Eye (tissue), 1 donor: ENCODE data around the gene CASKIN1.

Source experiments
- DNase-seq: peaks from one replicate; pipeline ENCODE4 v3.0.0-alpha.2; 2015

CASKIN1 gene

GRCh38 chr16:2173916-2174315 is 22.5 kb downstream of the CASKIN1 start:
- DNase-seq: no peak

GRCh38 chr16:2173366-2173765 is 23.0 kb downstream of the CASKIN1 start:
- DNase-seq: no peak

- DNase-seq: no peak
These were observed 23.6 kb downstream of the CASKIN1 start for GRCh38 chr16:2172688-2173335.

GRCh38 chr16:2171601-2172178 is 24.7 kb downstream of the CASKIN1 start:
- DNase-seq: no peak

DNA sequence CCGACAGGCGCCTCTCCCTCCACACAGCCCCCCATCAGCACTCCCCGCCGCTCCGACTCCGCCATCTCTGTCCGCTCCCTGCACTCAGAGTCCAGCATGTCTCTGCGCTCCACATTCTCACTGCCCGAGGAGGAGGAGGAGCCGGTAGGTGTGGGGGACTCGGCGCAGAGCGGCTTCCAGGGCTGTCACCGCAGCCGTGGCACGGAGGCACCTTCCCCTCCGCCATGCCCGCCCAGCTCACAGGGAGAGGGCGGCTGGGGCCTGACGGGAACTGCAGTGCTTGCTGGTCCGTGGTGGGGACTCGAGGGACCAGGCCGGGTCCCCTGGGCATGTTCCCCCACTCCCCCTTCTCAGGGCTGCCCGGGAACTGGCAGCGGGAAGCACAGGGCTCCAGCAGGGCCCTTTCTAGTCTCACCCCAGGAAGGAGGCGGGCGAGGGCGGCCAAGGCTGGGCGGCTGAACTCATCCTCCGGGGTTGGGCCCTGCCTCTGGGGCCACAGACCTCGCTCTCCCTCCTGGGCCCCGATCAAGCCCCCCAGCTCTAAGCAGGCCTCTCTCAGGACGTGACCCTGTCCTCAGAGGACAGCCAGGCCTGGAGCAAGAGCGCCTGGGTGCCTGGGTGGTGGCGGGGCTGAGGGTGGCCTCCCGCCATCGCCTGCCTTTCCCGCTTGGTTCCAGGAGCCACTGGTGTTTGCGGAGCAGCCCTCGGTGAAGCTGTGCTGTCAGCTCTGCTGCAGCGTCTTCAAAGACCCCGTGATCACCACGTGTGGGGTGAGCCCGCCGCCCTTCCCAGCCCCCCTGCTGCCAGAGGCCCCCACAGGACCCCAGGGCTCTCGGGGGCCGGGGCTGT is 25.6 kb downstream of the CASKIN1 start:
- DNase-seq: no peak

DNA sequence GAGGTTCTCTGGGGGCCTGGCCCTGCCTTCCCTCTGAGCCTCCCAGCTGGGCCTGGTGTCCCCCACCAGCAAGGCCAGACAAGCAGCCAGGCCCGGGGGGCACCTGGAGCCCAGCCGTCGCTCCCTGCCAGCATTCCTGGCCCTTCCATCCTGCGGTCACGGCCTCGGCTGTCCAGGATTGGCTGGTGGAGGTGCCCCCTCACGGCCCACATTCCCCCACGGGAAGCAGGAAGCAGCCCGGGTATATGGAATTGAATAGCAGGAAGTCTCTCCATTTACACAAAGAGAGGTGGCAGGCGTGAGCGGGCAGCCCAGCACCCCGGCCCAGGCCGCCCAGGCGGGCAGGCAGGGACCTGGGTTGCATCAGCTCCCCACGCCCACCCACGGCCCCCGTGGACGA is 26.3 kb downstream of the CASKIN1 start:
- no peak for DNase-seq

DNA sequence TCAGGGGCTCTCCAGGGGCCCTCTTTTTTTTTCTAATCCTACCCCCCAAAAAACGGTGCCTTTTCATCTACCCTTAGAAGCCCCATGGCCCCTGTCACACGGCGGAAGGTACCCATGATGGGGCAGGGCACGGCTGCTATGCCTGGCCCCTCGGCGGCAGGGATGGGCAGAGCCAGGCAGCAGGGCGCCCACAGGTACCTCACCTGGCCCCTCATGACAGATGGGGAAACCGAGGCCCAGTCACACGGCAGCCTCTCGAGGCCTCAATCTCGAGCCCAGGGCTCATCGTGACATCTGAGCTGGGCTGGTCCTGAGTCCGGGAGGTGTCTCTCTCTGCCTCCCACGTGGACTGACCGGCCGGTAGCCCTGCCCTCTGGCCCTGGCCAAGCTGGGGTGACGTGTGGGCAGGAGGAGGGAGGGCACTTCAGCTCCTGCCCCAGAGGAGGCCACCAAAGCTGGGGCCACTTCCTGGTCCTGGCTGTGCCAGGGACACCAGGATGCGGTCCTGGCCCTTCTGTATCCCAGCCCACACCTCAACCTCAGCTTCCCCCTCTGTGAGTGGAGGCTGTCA is 29.3 kb downstream of the CASKIN1 start:
- no peak for DNase-seq

- DNase-seq: no peak
These were observed 29.9 kb downstream of the CASKIN1 start for GRCh38 chr16:2166263-2167067.

DNA sequence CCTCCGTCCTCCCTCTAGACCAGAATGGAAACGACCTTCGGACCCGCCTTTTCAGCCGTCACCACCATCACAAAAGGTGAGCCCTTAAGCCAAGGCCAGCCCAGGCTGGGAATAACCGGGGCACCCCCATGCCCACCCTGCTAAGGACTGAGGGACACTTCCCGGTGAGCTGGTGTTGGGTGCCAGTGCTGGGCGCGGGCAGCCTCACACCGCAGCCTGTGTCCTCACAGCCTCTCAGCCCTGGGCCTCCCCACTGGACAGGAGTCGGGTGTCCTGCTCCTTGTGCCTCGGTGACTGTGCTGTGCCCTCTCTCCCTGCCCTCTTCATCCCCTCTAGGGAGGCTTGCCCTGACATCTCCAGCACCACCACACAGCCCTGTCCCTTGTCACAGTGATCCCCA is 30.5 kb downstream of the CASKIN1 start:
- no peak for DNase-seq

- no peak for DNase-seq
These were observed 33.1 kb downstream of the CASKIN1 start for GRCh38 chr16:2163211-2163881.

GRCh38 chr16:2162676-2163118 is 33.7 kb downstream of the CASKIN1 start:
- DNase-seq: no peak

DNA sequence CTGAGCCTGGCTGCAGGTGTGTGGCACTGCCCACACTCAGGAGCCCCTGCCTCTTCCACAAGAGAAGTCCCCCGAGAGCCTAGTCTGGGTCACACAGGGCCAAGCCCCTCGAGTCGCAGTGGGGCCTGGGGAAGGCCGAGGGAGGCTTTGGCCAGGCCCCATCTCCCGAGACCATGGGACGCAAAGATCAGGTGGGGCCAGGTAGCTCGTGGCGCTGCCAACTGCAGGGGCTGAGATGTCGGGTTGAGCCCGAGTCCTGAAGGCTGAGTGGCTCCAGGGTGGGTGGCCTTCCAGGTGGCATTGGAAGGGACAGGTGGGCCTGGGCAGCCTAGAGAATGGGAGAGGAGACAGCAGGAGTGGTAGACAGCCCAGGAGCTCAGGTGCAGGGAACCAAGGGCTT is 34.5 kb downstream of the CASKIN1 start:
- DNase-seq: no peak

DNA sequence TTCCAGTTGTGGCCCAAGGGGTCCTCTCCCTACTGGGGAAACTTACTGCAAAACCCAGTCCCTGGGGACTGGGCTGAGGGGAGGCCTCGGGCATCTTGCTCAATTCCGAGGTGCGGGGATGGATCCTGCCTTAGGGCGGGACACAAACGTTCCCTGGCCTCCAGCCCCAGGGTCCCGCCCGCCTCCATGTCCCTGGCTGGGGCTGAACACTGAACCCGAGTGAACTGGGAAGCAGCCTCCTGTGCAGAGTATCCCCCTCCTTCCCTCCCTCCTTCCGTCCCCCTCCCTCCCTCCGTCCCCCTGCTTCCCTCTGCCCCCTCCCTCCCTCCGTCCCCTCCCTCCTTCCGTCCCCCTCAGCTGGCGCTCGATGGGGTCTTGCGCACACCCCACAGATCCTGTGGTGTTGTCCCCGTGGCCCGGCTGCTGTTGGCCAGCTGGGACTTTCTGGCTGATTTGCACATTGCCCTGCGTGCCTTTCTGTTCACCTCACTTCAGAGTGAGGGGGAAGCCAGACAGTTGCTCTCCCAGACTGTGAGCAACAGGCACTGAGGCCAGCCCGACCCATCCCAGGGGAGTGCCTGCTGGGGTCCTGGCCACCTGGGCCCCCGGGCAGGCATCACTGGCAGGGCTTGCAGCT is 35.4 kb downstream of the CASKIN1 start:
- DNase-seq: peak; percentile 54

DNA sequence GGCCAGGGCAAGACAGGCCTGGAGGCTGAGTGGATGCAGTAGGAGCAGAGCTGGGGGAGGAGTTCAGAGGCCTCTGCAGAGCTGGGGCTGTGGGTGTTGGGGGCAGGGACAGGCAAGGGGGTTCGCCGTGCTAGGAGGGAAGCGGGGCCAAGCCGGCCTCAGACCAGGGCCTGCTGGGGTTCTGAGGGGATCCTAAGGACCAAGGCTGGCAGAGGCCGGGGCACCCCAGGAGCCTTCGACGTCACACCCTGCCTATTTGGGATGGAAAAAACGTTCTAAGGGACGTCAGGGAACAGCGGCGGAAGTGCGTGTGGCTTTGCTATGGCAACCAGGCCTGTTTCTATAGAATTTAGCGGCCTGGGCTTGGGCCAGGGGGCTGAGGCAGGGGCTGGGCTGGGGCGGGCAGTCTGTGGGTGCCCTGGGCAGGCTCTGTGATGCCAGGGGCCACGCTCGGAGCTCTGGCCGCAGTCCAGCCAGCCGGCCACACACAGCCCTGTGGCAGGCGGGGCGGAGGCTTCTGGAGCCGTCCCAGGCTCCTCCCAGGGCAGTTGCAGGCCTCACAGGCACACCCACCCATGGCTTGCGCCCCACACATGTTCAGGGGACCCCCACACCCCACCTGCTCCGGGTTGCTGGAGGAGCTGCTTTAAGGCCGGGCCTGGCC is 37.1 kb downstream of the CASKIN1 start:
- peak; percentile 27 for DNase-seq

GRCh38 chr16:2158262-2158638 is 38.2 kb downstream of the CASKIN1 start:
- no peak for DNase-seq

DNA sequence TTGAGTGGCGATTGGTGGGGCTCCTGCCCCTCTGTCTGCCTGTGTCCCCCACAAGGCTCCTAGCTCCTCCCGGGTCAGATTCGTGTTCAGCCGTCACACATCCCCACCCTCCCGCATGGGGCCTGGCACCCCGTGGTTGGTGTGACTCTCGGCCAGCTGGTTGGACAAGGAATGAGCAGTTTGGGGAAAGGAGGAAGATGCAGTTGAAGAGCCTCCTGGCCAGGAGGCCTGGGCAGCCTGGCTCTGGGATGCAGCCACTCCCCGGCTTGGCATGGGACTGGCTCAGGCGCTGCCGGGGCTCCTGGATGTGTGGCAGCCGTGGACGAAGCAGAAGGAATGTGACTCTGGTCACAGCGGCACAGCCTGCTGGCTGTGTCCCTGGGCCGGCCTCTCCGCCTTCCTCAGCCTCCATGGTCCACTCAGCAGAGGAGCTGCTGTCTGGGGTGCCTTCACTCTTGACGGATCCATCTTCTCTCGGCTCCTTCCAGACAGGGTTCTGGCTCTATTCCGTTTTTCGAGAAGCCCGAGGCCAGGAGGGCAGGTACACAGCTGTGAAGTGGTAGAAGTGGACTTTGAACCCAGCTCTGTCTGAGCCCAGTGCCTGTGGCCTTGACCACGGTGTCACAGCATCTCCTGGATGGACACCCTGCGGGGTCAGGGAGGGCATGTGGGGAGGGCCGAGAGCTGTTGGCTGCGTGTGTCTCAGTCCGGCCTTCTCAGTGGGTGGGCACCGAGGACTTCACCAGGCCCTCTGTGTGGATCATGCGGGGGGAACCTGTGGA is 38.7 kb downstream of the CASKIN1 start:
- no peak for DNase-seq

DNA sequence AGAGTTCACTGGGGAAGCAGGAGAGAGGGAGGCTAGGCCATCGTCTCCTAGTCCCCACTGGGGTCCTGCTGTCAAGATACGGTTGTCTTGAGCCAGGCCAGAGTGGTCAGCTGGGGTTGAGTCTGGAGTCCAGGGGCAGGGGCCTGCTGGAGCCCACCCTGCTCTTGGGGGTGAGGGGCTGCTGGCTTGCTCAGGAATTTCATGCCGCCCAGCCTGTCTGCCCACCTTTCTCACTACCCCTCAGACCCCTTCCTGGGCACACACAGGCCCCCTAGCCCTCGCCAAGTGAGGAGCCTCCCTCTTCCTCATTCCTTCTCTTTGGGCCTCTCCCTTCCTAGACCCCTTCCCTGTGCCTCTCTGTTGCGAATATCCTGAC is 39.6 kb downstream of the CASKIN1 start:
- DNase-seq: no peak

- peak; percentile 53 for DNase-seq
These were observed 40.2 kb downstream of the CASKIN1 start for GRCh38 chr16:2155977-2156848.
